Posterior cingulate gyrus (tissue), 11 donors: ENCODE measurements around the gene CPNE1.
A peak's percentile ranks its signal among the peaks of the same experiment; 100 is the strongest.

ENCODE experiments used
- DNase-seq, 10 donors: peaks; one replicate each; pipeline versions ENCODE4 v3.0.0 to v3.0.0-alpha.2; 2020 to 2021; ENCODE audit warnings: mixed read lengths in 3 of 10
- intact Hi-C: fragments of 100-400 bp; cut with DNase I; formaldehyde crosslinking; loops from one replicate; pipeline ENCODE4 v1.15.1; 2023

CPNE1 gene

DNA sequence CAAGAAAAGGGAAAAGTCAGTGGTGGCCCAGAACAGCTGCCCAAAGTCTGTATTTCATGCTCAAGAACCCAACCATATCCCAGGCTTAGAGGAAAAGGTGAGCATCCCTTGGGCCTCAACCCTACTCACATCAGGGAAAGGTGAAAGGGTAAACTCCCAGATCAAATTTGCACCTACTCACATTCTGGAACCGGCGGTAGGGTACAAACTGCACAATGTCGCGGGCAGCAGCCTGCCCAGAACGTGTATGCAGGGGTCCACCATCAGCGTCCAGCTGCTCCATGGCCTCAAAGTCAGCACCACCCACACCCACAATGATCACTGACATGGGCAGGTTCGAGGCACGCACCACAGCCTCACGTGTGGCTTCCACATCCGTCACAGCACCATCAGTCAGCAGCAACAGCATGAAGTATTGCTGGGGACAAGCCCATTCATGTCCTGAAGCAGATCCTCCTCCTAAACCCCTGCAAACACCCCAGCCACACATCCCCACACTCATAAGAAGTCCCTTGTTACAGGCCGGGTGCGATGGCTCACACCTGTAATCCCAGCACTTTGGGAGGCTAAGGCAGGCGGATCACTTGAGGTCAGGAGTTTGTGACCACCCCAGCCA is 38.2 kb downstream of the CPNE1 start:
- intact Hi-C loops = no loop called here
- peak in 1 of 10 donors; percentile 62 for DNase-seq

DNA sequence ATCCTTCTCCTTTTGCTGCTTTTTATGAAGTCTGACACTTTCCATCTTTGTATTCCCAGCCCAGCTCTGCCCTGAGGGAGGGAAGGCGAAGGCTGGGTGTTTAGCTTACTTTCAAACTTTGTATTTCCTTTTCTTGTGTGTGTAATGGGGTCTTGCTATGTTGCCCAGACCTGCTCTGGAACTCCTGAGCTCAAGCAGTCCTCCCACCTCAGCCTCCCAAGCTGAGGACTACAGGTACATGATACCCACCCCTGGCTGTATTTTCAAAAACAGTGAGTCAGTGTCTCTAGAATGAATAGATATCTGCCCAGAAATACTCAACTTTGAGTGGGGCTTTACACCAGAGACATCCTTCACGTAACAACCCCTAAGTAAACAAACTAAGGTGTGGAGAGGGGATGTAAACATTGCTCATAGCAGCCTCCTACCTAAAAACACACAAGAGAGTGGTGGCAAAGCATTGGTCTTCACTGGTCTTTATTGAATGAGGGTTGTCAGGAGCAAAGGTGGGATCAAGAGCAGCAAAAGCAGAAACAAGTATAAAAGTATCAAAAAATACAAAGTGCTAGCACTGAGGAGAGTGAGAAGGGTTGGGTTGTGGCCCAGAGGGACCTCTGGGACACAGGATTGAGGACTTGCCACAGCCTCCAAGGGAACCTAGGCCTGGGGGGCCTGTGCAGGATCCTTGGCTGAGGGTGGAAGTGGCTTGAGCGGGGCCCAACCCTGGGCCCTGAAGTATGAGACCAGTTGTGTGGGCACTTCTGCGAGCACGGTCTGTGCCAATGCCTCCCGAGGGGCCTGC is 38.9 kb downstream of the CPNE1 start:
- DNase-seq = peak in 1 of 10 donors; percentile 70
- intact Hi-C loops = no loop called here

- DNase-seq = no peak
- intact Hi-C loops = no loop called here
These were observed 43.1 kb downstream of the CPNE1 start for GRCh38 chr20:35621560-35621946.

DNA sequence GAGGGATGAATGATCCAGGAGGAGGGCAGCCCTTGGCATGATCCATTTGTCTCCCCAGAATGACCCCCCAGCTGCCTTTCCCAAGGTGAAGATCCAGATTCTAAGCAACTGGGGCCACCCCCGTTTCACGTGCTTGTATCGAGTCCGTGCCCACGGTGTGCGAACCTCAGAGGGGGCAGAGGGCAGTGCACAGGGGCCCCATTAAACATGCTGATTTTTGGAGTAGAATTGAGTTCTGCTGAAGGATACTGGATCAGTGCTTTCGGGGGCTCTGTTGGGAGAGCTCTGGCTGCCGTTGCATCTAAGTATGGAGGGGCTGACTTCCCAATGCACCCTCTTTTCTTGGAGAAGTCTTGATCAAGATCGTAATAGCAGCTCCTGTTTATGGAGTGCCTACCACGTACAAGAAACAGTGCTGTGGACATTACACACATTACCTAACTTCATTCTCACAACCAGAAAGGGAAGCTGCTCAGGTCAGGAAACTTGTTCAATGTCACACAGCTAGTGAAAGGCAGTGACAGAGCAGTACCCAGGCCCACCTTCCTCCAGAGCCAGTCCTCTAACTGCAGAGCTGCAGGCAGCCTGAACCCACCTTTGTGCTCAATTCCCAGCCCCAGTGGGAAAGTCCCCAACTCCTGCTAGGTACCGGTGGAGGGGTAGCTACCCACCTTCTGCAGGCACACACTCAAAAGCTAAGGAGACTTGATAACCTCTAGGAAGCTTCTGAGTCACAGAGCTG is 43.7 kb downstream of the CPNE1 start:
- peak in 1 of 10 donors; percentile 30 for DNase-seq
- intact Hi-C loops = no loop called here

DNA sequence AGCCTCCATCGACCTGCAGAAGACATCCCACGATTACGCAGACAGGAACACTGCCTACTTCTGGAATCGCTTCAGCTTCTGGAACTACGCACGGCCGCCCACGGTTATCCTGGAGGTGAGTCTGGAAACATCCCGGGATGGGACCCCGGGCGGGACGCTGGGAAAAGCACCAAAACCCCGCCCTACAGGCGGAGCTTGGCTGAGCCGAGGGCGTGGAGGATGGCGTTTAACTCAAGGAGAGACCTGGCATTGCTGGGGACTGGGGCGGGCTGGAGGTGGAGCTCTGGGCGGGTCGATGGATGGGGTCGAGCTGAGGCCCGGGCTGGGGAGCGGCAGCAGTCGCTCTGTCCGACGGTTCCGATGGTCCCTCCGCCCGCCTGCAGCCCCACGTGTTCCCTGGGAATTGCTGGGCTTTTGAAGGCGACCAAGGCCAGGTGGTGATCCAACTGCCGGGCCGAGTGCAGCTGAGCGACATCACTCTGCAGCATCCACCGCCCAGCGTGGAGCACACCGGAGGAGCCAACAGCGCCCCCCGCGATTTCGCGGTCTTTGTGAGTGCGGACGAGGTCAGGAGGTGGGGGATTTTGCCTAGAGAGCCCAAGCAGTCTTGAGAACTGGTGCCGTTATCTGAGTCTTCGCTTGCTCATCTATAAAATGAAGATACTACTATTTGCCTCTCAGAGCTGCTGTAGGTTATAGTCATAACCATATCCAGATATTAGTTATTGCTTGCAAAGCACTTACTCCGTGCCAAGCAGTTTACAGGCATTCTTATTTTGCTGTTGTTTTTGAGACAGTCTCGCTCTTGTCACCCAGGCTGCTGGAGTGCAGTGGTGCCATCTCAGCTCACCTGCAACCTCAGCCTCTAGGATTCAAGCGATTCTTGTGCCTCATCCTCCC is 45.3 kb downstream of the CPNE1 start:
- intact Hi-C loops = loop anchor here (5.0 kb wide), 1 partner anchor 43 kb away; the partner anchor contains the start of genes CPNE1 and RBM12
- DNase-seq = peak; percentile 36 to 95 (median 56)

GRCh38 chr20:35618263-35619131 is 46.2 kb downstream of the CPNE1 start:
- DNase-seq = peak in 3 of 10 donors; percentile 11 to 77 (median 70)
- intact Hi-C loops = loop anchor here (5.0 kb wide), 1 partner anchor 44 kb away; the partner anchor contains the start of genes CPNE1 and RBM12

- intact Hi-C loops = loop anchor here (5.0 kb wide), 1 partner anchor 45 kb away; the partner anchor contains the start of genes CPNE1 and RBM12
- DNase-seq = peak in 3 of 10 donors; percentile 15 to 85 (median 78)
These were observed 47.1 kb downstream of the CPNE1 start for GRCh38 chr20:35617397-35618262.

DNA sequence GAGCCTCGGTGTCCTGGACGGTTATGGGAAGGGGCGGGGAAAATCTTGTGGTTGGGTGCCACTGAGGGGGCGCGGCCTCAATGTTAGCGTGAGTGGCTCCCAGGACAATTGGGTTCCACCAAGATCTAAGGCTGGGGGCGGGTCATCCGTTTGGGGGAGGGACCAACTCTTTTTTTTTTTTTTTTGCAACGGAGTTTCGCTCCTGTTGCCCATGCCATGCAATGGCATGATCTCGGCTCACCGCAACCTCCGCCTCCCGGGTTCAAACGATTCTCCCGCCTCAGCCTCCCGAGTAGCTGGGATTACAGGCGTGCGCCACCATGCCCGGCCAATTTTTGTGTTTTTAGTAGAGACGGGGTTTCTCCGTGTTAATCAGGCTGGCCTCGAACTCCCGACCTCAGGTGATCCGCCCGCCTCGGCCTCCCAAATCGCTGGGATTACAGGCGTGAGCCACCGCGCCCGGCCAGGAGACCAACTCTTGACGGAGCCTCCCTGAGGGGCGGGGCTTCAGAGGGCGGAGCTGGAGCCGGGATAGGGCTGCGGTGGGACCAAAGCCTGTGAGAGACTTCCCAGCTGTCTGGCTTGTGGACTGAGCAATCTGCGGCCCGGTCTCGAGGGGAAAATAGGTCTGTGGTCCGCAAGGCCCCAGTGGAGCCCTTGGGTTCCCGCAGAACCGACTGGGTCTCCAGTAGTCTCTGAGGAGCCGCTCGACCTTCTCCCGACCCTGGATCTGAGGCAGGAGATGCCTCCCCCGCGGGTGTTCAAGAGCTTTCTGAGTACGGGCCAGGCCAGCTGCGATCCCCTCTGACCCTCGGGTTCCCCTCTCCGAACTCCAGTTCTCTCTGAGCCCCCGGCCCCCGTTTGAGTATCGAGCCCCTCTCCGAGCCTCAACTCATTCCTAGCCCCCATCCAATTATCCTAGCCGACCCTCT is 48.0 kb downstream of the CPNE1 start:
- DNase-seq = peak in 9 of 10 donors; percentile 46 to 95 (median 69)
- intact Hi-C loops = loop anchor here (5.0 kb wide), 1 partner anchor 46 kb away; the partner anchor contains the start of genes CPNE1 and RBM12

DNA sequence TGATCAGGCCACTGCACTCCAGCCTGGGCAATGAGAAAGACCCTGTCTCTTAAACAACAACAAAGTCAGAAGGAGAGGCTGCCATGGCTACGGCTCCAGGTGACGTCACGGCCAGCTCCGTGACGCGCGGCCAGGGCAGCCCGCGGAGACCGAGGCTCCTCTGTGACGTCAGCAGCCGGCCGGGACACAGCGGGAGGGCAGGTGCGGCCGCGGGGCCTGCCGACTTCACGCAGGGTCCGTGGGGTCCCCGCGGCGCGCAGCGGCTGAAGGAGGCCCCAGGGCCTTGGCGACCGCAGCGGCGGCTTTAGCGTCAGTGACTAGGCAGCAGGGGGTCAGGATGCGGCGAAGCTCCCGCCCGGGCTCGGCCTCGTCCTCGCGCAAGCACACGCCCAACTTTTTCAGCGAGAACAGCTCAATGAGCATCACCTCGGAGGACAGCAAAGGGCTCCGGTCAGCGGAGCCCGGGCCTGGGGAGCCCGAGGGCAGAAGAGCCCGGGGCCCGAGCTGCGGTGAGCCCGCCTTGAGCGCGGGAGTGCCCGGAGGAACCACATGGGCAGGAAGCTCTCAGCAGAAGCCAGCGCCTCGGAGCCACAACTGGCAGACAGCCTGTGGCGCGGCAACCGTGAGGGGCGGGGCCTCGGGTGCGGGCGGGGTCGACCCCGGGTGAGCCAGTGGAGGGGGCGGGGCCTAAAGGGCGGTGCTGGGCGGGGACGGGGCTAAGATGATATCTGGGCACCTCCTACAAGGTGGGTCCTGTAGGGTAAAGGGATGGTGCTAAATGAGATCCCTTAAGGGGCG is 48.8 kb downstream of the CPNE1 start, which contains the start of gene SPAG4:
Gene SPAG4 (plus strand): TSS at position 163 of the 798 bp plus-strand sequence. CDS start 175 bp downstream, at position 338.
- intact Hi-C loops = loop anchor here (5.0 kb wide), 1 partner anchor 46 kb away; the partner anchor contains the start of genes CPNE1 and RBM12
- peak; percentile 83 to 99 (median 94) for DNase-seq

DNA sequence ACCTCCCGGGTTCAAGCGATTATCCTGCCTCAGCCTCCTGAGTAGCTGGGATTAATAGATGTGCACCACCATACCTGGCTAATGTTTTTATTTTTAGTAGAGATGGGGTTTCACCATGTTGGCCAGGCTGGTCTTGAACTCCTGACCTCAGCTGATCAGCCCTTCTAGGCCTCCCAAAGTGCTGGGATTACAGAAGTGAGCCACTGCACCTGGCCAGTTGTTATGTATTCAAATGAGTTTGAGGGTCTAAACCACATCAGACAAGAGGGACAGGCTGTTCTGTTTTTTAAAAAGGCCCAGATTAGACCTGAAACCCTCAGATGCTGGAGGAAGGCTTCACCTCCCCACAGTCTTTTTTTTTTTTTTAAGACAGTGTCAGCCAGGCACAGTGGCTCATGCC is 53.2 kb downstream of the CPNE1 start:
- intact Hi-C loops = no loop called here
- DNase-seq = peak in 1 of 10 donors; percentile 14

- DNase-seq = peak in 1 of 10 donors; percentile 36
- intact Hi-C loops = no loop called here
These were observed 53.8 kb downstream of the CPNE1 start for GRCh38 chr20:35610833-35611427.

DNA sequence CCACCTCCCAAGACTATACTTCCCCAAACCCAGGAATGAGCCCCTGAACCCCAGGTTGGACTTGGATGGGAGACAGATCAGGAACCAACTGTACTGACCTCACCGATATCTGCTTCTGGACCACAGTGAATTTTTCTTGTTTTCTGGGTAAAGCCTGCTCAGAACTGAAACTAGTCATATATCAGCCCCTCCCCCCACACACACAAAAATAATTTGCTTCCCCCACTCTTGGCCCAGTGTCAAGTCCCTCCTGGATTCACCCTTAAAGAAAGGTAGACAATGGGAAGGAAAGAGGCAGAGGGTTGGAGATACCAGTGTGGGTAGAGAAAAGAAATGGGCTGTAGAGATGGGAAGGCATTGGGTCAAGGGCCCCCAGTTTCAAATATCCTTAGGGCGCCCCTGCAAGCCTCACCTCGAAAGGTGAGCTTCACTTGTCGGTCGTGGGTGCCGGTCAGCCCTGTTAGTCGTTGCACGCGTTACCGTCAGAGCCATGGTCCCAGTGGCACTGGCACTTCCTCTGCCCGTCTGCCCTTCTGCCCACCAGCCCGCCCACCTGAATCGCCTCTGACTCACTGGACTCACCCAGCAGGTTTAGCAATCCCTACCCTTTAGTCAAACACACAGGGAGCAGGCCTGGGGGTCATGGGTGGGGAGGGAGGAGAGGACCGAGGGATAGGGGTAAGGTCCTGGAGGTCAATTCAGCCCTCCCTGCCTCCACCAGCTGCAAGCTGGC is 57.5 kb downstream of the CPNE1 start:
- intact Hi-C loops = no loop called here
- DNase-seq = peak in 3 of 10 donors; percentile 26 to 74 (median 73)

- intact Hi-C loops = no loop called here
- DNase-seq = peak in 1 of 10 donors; percentile 59
These were observed 58.6 kb downstream of the CPNE1 start for GRCh38 chr20:35606127-35606526.

GRCh38 chr20:35604449-35604747 is 60.3 kb downstream of the CPNE1 start:
- peak in 1 of 10 donors; percentile 67 for DNase-seq
- intact Hi-C loops = no loop called here
